B cell (primary cell): ENCODE results near the gene METAP1D. TPM values are rescaled to one million over a fixed set of nuclear protein-coding genes. Genes with fewer than 3 reads are reported as not detected.

ENCODE experiments used
- ATAC-seq: fragments of 200-7000 bp; cut with Tn5 transposase; one replicate; pipeline ENCODE4 v1.10.0; 2021; ENCODE audit warnings: low read depth, mild to moderate bottlenecking, moderate number of reproducible peaks, moderate library complexity
- CTCF ChIA-PET: fragments of 350-600 bp; sonication (Branson Sonifier 250); formaldehyde crosslinking; loops from one replicate; lab custom pipeline; 2021; ENCODE audit warnings: antibody characterized with exemption, inconsistent platforms; lab: Charles Lee
- POLR2A ChIA-PET: fragments of 350-600 bp; sonication (Branson Sonifier 250); formaldehyde crosslinking; loops from one replicate; lab custom pipeline; 2021; ENCODE audit warnings: antibody characterized with exemption; lab: Charles Lee
- DNase-seq: peaks from one replicate; pipeline ENCODE4 v3.0.0; 2013
- H2AFZ ChIP-seq: 2 replicates; pipeline ENCODE4 v1.6.1; 2012; ENCODE audit warnings: mild to moderate bottlenecking, low read depth, low read length; ENCODE audit not compliant: insufficient read depth, poor library complexity, severe bottlenecking
- H3K27ac ChIP-seq, 2 donors: 1 replicate in 1 of 2; 2 replicates in 1 of 2; pipeline ENCODE4 v1.5.1; 2012 to 2013; ENCODE audit warnings: low read length in 2 of 2, mild to moderate bottlenecking in 2 of 2, moderate library complexity in 1 of 2
- H3K27me3 ChIP-seq, 4 experiments: fragments of 200-600 bp in 1 of 4; sonication (generic) in 1 of 4; replicated peaks in 1 of 4; 1 replicate in 2 of 4; 2 replicates in 2 of 4; pipeline versions ENCODE4 v1.6.1 to v1.7.0; 2013 to 2016; ENCODE audit warnings: low read length in 3 of 4, mild to moderate bottlenecking in 2 of 4, mixed read lengths in 1 of 4, moderate library complexity in 1 of 4; ENCODE audit not compliant: insufficient read depth in 4 of 4, control insufficient read depth in 3 of 4; ENCODE audit errors: control extremely low read depth in 1 of 4
- H3K36me3 ChIP-seq, 2 experiments: replicated peaks in 1 of 2; 1 replicate in 1 of 2; 2 replicates in 1 of 2; pipeline versions ENCODE4 v1.6.1 to v1.7.1; 2013; ENCODE audit warnings: low read length in 1 of 2; ENCODE audit not compliant: insufficient read depth in 2 of 2, control insufficient read depth in 1 of 2; ENCODE audit errors: control extremely low read depth in 1 of 2, extremely low read depth in 1 of 2
- H3K4me1 ChIP-seq, 2 donors: fragments of 200-600 bp in 1 of 2; sonication (generic) in 1 of 2; 1 replicate in 1 of 2; 2 replicates in 1 of 2; pipeline versions ENCODE4 v1.5.1 to v1.6.1; 2013 to 2017; ENCODE audit warnings: low read length in 2 of 2; ENCODE audit not compliant: control insufficient read depth in 2 of 2, insufficient read depth in 2 of 2
- H3K4me2 ChIP-seq: replicated peaks from 2 replicates; pipeline ENCODE3; 2012; ENCODE audit warnings: mild to moderate bottlenecking, low read depth, low read length; ENCODE audit not compliant: poor library complexity, severe bottlenecking
- H3K4me3 ChIP-seq, 5 experiments: fragments of 200-600 bp in 1 of 5; sonication (generic) in 1 of 5; 1 replicate in 3 of 5; 2 replicates in 2 of 5; pipeline versions ENCODE4 v1.5.1 to v1.7.0; 2011 to 2016; ENCODE audit warnings: low read length in 4 of 5, mild to moderate bottlenecking in 4 of 5, low read depth in 2 of 5, control low read depth in 1 of 5, moderate library complexity in 1 of 5; ENCODE audit not compliant: insufficient read depth in 1 of 5; ENCODE audit errors: control extremely low read depth in 1 of 5, extremely low read depth in 1 of 5
- H3K79me2 ChIP-seq: fragments of 200-600 bp; sonication (generic); one replicate; pipeline ENCODE4 v1.6.0; 2016; ENCODE audit warnings: low read length; ENCODE audit not compliant: control insufficient read depth, insufficient read depth
- H3K9ac ChIP-seq: fragments of 200-600 bp; sonication (generic); 2 replicates; pipeline ENCODE4 v1.6.1; 2017; ENCODE audit warnings: mild to moderate bottlenecking, low read length, moderate library complexity
- H3K9me3 ChIP-seq, 3 donors: one replicate each; pipeline versions ENCODE4 v1.6.1 to v1.7.1; 2013; ENCODE audit warnings: low read length in 2 of 3; ENCODE audit not compliant: control insufficient read depth in 2 of 3, insufficient read depth in 1 of 3; ENCODE audit errors: control extremely low read depth in 1 of 3
- H4K20me1 ChIP-seq: 2 replicates; pipeline ENCODE4 v1.6.0; 2012; ENCODE audit warnings: mild to moderate bottlenecking, low read length; ENCODE audit not compliant: insufficient read depth, control insufficient read depth, poor library complexity, severe bottlenecking
- H3K27ac Mint-ChIP-seq: one replicate; pipeline ENCODE4 v1.8.0; 2021; ENCODE audit warnings: mixed read lengths
- H3K27me3 Mint-ChIP-seq: one replicate; pipeline ENCODE4 v1.8.0; 2021; ENCODE audit warnings: mixed read lengths
- H3K4me1 Mint-ChIP-seq: one replicate; pipeline ENCODE4 v1.8.0; 2021; ENCODE audit warnings: mixed read lengths
- H3K4me3 Mint-ChIP-seq: one replicate; pipeline ENCODE4 v1.8.0; 2021; ENCODE audit warnings: mixed read lengths
- H3K9me3 Mint-ChIP-seq: one replicate; pipeline ENCODE4 v1.8.0; 2022; ENCODE audit warnings: mixed read lengths; ENCODE audit not compliant: insufficient read depth
- CTCF ChIP-seq: fragments of 200-600 bp; IDR thresholded peaks from one replicate; pipeline ENCODE4 v1.8.0; 2022; ENCODE audit warnings: antibody characterized with exemption, mild to moderate bottlenecking
- EZH2 ChIP-seq: IDR thresholded peaks from 2 replicates; pipeline ENCODE4 v1.6.1; 2012; ENCODE audit warnings: borderline replicate concordance, low read depth, mild to moderate bottlenecking, moderate library complexity, low read length; ENCODE audit not compliant: insufficient read depth, poor library complexity, severe bottlenecking
- WGBS: methylation state at CpG from one replicate; pipeline ENCODE4 v1.1.5; 2013; ENCODE audit warnings: missing lambda C conversion rate; ENCODE audit not compliant: insufficient coverage; 5-methylcytosine and 5-hydroxymethylcytosine counted together
- intact Hi-C: fragments of 100-400 bp; cut with micrococcal nuclease; formaldehyde crosslinking; loops from one replicate; pipeline ENCODE4 v1.10.0; 2022
- polyA plus RNA-seq: library from polyadenylated mRNA; depleted of rRNA; stranded (reverse); fragments of >200 nt; gene quantifications from 2 replicates; pipeline ENCODE4 v1.2.3, GENCODE V29; 2012
- total RNA-seq, 2 donors: library from RNA; stranded (reverse); fragments of 120-200 nt in 1 of 2; gene quantifications; 1 replicate in 1 of 2; 2 replicates in 1 of 2; pipeline versions ENCODE4 v1.2.3 to v1.2.4, GENCODE V29; 2013 to 2022

METAP1D gene
- total and polyA plus RNA-seq, 2 donors (not counting 1 experiment from before 2014, with no cell fraction given): 7.8 to 8.9 TPM

GRCh38 chr2:172100935-172101820, 101.4 kb downstream of the METAP1D start:
- TF ChIP-seq EZH2 (peak; percentile 12), CTCF (no peak)
- peak overlapping the region; percentile 60 for H3K9ac ChIP-seq
- Mint-ChIP-seq H3K27me3 (peaks cover 56% of the 10 kb centered on the region), H3K9me3 (no peaks in the 10 kb centered on the region), H3K4me1 (peaks cover 45% of the 10 kb centered on the region), H3K27ac (peak overlapping the region; percentile 50), H3K4me3 (peak overlapping the region; percentile 72)
- 8% methylated on average over 50 of the region's 54 CpGs for WGBS
- H3K9me3 ChIP-seq: peaks cover 0 to 89% (median 9%) of the 10 kb centered on the region in 3 donors
- no peaks in the 10 kb centered on the region for H3K79me2 ChIP-seq
- no peak overlapping the region for H3K4me3 ChIP-seq
- no peak overlapping the region for H3K27ac ChIP-seq
- peaks cover 4 to 100% (median 93%) of the 10 kb centered on the region in 4 experiments for H3K27me3 ChIP-seq
- ATAC-seq (no peak), DNase-seq (no peak)
- H3K4me1 ChIP-seq: peaks cover 68 to 91% of the 10 kb centered on the region in 2 donors
- CTCF ChIA-PET: interaction anchor here (2.2 to 7.3 kb wide), 2 partner anchors 14 to 397 kb away, joined by 4 to 58 read pairs; partner anchors contain the start of gene DLX1
- peaks cover 15% of the 10 kb centered on the region for H4K20me1 ChIP-seq
- POLR2A ChIA-PET: no interaction called here
- H2AFZ ChIP-seq: peak overlapping the region; percentile 63
- H3K36me3 ChIP-seq: no peaks in the 10 kb centered on the region
- intact Hi-C loops: loop anchor here (5.0 to 10.0 kb wide), 4 partner anchors 179 to 529 kb away; partner anchors contain the start of genes HAT1 and PDK1
- H3K4me2 ChIP-seq: peak overlapping the region; percentile 81
